ENCODE measurements around the gene ALDH1L1. TPM values are rescaled to one million over a fixed set of nuclear protein-coding genes. Genes with fewer than 3 reads are reported as not detected.

The ALDH1L1 gene
- total and polyA plus RNA-seq, 2 of the 13 experiments (the other 11 are each of a cell fraction or from before 2014, with no cell fraction given): 11.2 to 28.7 TPM

DNA sequence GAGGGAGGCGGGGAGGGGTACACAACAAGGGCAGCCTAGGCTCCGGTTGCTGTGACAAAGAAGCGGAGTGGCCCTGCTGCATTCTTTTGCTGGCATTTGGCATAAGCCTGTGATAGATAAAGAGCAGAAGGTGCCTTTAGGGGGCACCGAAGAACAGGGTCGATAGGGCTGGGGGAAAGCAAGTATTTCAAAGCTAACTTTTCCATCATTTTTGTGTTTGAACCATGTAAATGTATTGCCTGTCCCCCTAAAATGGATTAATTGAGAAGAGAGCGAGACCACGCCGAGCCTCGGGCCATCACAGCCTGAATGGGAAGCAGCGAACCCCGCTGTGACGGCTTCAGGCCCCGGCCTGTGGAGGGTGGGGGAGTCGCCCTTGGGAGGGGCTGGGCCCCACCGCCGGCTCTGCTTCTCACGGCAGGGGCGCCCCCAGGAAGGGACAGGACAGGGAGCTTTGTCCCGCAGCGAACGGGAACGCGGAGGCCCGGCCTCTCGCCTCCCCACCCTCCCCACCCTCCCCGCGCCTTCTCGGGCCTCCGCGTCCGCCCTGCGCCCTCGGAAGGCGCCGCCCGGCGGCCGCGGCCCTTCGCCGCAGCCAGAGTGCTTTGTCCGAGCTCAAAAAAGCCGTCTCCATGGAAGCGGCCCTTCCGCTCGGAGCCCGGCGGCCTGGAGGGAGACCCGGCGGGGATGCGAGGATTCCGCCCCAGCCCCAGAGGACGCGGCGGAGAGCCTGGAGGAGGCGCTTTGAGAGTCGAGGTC is 32.4 kb upstream of the ALDH1L1 start (continued):
- TF ChIP-seq, protein P1, sequence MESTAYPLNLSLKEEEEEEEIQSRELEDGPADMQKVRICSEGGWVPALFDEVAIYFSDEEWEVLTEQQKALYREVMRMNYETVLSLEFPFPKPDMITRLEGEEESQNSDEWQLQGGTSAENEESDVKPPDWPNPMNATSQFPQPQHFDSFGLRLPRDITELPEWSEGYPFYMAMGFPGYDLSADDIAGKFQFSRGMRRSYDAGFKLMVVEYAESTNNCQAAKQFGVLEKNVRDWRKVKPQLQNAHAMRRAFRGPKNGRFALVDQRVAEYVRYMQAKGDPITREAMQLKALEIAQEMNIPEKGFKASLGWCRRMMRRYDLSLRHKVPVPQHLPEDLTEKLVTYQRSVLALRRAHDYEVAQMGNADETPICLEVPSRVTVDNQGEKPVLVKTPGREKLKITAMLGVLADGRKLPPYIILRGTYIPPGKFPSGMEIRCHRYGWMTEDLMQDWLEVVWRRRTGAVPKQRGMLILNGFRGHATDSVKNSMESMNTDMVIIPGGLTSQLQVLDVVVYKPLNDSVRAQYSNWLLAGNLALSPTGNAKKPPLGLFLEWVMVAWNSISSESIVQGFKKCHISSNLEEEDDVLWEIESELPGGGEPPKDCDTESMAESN (CRISPR knock-in tag; conservative IDR thresholded peaks at IDR 0.05): 0 out of 2 replicates have a peak, but pooled peaks have one; percentile 16
- TF ChIP-seq ZNF773 (CRISPR knock-in tag; IDR thresholded peaks at IDR 0.05; ENCODE audit: borderline replicate concordance): no peak
- TF ChIP-seq, protein P2, sequence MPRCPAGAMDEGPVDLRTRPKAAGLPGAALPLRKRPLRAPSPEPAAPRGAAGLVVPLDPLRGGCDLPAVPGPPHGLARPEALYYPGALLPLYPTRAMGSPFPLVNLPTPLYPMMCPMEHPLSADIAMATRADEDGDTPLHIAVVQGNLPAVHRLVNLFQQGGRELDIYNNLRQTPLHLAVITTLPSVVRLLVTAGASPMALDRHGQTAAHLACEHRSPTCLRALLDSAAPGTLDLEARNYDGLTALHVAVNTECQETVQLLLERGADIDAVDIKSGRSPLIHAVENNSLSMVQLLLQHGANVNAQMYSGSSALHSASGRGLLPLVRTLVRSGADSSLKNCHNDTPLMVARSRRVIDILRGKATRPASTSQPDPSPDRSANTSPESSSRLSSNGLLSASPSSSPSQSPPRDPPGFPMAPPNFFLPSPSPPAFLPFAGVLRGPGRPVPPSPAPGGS (CRISPR knock-in tag; IDR thresholded peaks at IDR 0.05): peak; percentile 29; the same call in 1 of the 2 replicates
- TF ChIP-seq TIGD3 (CRISPR knock-in tag; IDR thresholded peaks at IDR 0.05; ENCODE audit: borderline replicate concordance): no peak
- no peak; the same call in 1 of the 2 replicates for TF ChIP-seq MAZ (IDR thresholded peaks at IDR 0.05; ENCODE audit: borderline replicate concordance, low read depth, low read length)
- TF ChIP-seq MAZ (CRISPR knock-in tag; IDR thresholded peaks at IDR 0.05; ENCODE audit: low read depth): peak; percentile 66
- peak; percentile 98 for TF ChIP-seq ZNF512 (CRISPR knock-in tag; IDR thresholded peaks at IDR 0.05)
- no peak for TF ChIP-seq ASH2L (IDR thresholded peaks at IDR 0.05; ENCODE audit: insufficient read length, low read depth, low read length)
- TF ChIP-seq ZNF589 (CRISPR knock-in tag; conservative IDR thresholded peaks at IDR 0.05): no peak
- no peak for TF ChIP-seq ZNF407 (CRISPR knock-in tag; IDR thresholded peaks at IDR 0.05; ENCODE audit: not compliant biosample characterization)

Measured in HepG2 (cell line).